GM19193 (cell line): ENCODE results near the gene CSKMT.

ENCODE experiments used
- POLR2A ChIP-seq: IDR thresholded peaks from 4 replicates; pipeline ENCODE4 v1.6.1; 2011; ENCODE audit not compliant: insufficient read depth, insufficient read length; ENCODE audit errors: extremely low read depth

CSKMT gene

GRCh38 chr11:62665075-62665598 is at the start of gene CSKMT, which contains the start of gene C11orf98:
CSKMT (plus strand) TSS chr11:62665312; CDS start chr11:62665880, 568 bp downstream.
C11orf98 (minus strand) TSS chr11:62665210; CDS start chr11:62665169, 41 bp downstream.
- TF ChIP-seq POLR2A, result peak; percentile 100

GRCh38 chr11:62615521-62615920 is 49.6 kb upstream of the CSKMT start:
- no peak for TF ChIP-seq POLR2A

GRCh38 chr11:62621027-62621566 is 44.0 kb upstream of the CSKMT start:
- TF ChIP-seq POLR2A, result no peak

- peak; percentile 81 for TF ChIP-seq POLR2A
Observed at GRCh38 chr11:62621567-62622470, 43.3 kb upstream of the CSKMT start, which contains the start of gene B3GAT3. B3GAT3 (minus strand) TSS chr11:62621986; CDS start chr11:62621947, 39 bp downstream.

GRCh38 chr11:62622476-62623089 is 42.5 kb upstream of the CSKMT start:
- TF ChIP-seq POLR2A, result no peak

- no peak for TF ChIP-seq POLR2A
Observed at GRCh38 chr11:62627713-62628112, 37.4 kb upstream of the CSKMT start.

GRCh38 chr11:62632492-62632891 is 32.6 kb upstream of the CSKMT start:
- no peak for TF ChIP-seq POLR2A

- TF ChIP-seq POLR2A, result no peak
Observed at GRCh38 chr11:62644220-62644619, 20.9 kb upstream of the CSKMT start.

GRCh38 chr11:62645671-62645945 is 19.5 kb upstream of the CSKMT start:
- no peak for TF ChIP-seq POLR2A

- peak; percentile 91 for TF ChIP-seq POLR2A
Observed at GRCh38 chr11:62645946-62646824, 18.9 kb upstream of the CSKMT start, which contains the start of gene GANAB. GANAB (minus strand) TSS chr11:62646613; CDS start chr11:62646599, 14 bp downstream.

GRCh38 chr11:62646825-62647608 is 18.1 kb upstream of the CSKMT start:
- no peak for TF ChIP-seq POLR2A

- TF ChIP-seq POLR2A, result no peak
Observed at GRCh38 chr11:62647609-62648005, 17.5 kb upstream of the CSKMT start.

GRCh38 chr11:62648185-62648966 is 16.7 kb upstream of the CSKMT start:
- TF ChIP-seq POLR2A, result no peak
